H9 (cell line): ENCODE measurements around the gene SHC1. TPM values are rescaled to one million over a fixed set of nuclear protein-coding genes. Genes with fewer than 3 reads are reported as not detected.

ENCODE experiments used
- DNase-seq: peaks from one replicate; pipeline ENCODE4 v3.0.0-alpha.2; 2017
- H2AFZ ChIP-seq: one replicate; pipeline ENCODE4 v1.6.1; 2013; ENCODE audit warnings: mild to moderate bottlenecking, low read length, control low read depth, moderate library complexity
- H2AK5ac ChIP-seq: 2 replicates; pipeline ENCODE4 v1.6.1; 2013; ENCODE audit warnings: low read length, control low read depth, mixed read lengths; ENCODE audit not compliant: insufficient read length
- H2BK120ac ChIP-seq: one replicate; pipeline ENCODE4 v1.6.1; 2013; ENCODE audit warnings: low read depth, mild to moderate bottlenecking, low read length, control low read depth, inconsistent platforms; ENCODE audit not compliant: poor library complexity, severe bottlenecking
- H2BK12ac ChIP-seq: 2 replicates; pipeline ENCODE4 v1.6.1; 2013; ENCODE audit warnings: low read length, control low read depth, mixed read lengths, low read depth; ENCODE audit not compliant: insufficient read length
- H2BK15ac ChIP-seq: 2 replicates; pipeline ENCODE4 v1.6.1; 2013; ENCODE audit warnings: low read depth, low read length, control low read depth
- H2BK20ac ChIP-seq: one replicate; pipeline ENCODE4 v1.6.1; 2013; ENCODE audit warnings: low read depth, mild to moderate bottlenecking, low read length, control low read depth, inconsistent platforms; ENCODE audit not compliant: poor library complexity, severe bottlenecking
- H2BK5ac ChIP-seq: 2 replicates; pipeline ENCODE4 v1.6.1; 2013; ENCODE audit warnings: low read length, control low read depth, mixed read lengths; ENCODE audit not compliant: insufficient read length
- H3K14ac ChIP-seq: 2 replicates; pipeline ENCODE4 v1.6.1; 2013; ENCODE audit warnings: low read length, control low read depth; ENCODE audit not compliant: insufficient read depth
- H3K18ac ChIP-seq: 2 replicates; pipeline ENCODE4 v1.6.1; 2013; ENCODE audit warnings: low read depth, mild to moderate bottlenecking, mixed read lengths, low read length, control low read depth; ENCODE audit not compliant: insufficient read length
- H3K23ac ChIP-seq: 2 replicates; pipeline ENCODE4 v1.6.1; 2013; ENCODE audit warnings: low read length, control low read depth, mixed read lengths, low read depth; ENCODE audit not compliant: insufficient read length
- H3K23me2 ChIP-seq: 2 replicates; pipeline ENCODE4 v1.6.1; 2013; ENCODE audit warnings: low read depth, mild to moderate bottlenecking, mixed read lengths, low read length, control low read depth; ENCODE audit not compliant: insufficient read length, poor library complexity, severe bottlenecking
- H3K27ac ChIP-seq: 2 replicates; pipeline ENCODE4 v1.5.1; 2013; ENCODE audit warnings: low read length, control low read depth, mixed read lengths, low read depth; ENCODE audit not compliant: insufficient read length
- H3K27me3 ChIP-seq: 2 replicates; pipeline ENCODE4 v1.6.1; 2013; ENCODE audit warnings: low read length, control low read depth, inconsistent platforms; ENCODE audit not compliant: insufficient read depth
- H3K4ac ChIP-seq: 2 replicates; pipeline ENCODE4 v1.6.1; 2013; ENCODE audit warnings: low read depth, mild to moderate bottlenecking, control low read depth, inconsistent platforms, low read length, moderate library complexity
- H3K4me1 ChIP-seq: 2 replicates; pipeline ENCODE4 v1.6.1; 2013; ENCODE audit warnings: low read length, control low read depth, inconsistent platforms; ENCODE audit not compliant: insufficient read depth
- H3K4me2 ChIP-seq: 2 replicates; pipeline ENCODE4 v1.6.1; 2013; ENCODE audit warnings: low read length, control low read depth, mixed read lengths; ENCODE audit not compliant: insufficient read length, insufficient read depth
- H3K56ac ChIP-seq: 2 replicates; pipeline ENCODE4 v1.6.1; 2013; ENCODE audit warnings: low read depth, mild to moderate bottlenecking, mixed read lengths, low read length, control low read depth; ENCODE audit not compliant: insufficient read length
- H3K79me1 ChIP-seq: 2 replicates; pipeline ENCODE4 v1.6.1; 2013; ENCODE audit warnings: low read depth, mild to moderate bottlenecking, moderate library complexity, low read length, control low read depth, inconsistent platforms; ENCODE audit not compliant: insufficient read depth, poor library complexity, severe bottlenecking
- H3K79me2 ChIP-seq: 2 replicates; pipeline ENCODE4 v1.6.1; 2013; ENCODE audit warnings: low read length, control low read depth, inconsistent platforms; ENCODE audit not compliant: insufficient read depth
- H3K9ac ChIP-seq: 2 replicates; pipeline ENCODE4 v1.6.1; 2013; ENCODE audit warnings: low read length, control low read depth, mixed read lengths; ENCODE audit not compliant: insufficient read length; ENCODE audit errors: extremely low read depth
- H3K9me3 ChIP-seq: one replicate; pipeline ENCODE4 v1.6.1; 2013; ENCODE audit warnings: low read depth, low read length, inconsistent platforms; ENCODE audit not compliant: control insufficient read depth
- H3T11ph ChIP-seq: one replicate; pipeline ENCODE4 v1.6.1; 2013; ENCODE audit warnings: mild to moderate bottlenecking, low read length, control low read depth, inconsistent platforms
- H4K20me1 ChIP-seq: one replicate; pipeline ENCODE4 v1.6.1; 2013; ENCODE audit not compliant: control insufficient read depth, insufficient read length, insufficient read depth
- H4K5ac ChIP-seq: 2 replicates; pipeline ENCODE4 v1.6.1; 2013; ENCODE audit warnings: low read depth, mild to moderate bottlenecking, mixed read lengths, low read length, control low read depth; ENCODE audit not compliant: insufficient read length
- H4K8ac ChIP-seq: replicated peaks from 2 replicates; pipeline ENCODE4 v1.6.1; 2013; ENCODE audit warnings: low read length, control low read depth, mixed read lengths, low read depth; ENCODE audit not compliant: insufficient read length
- H4K91ac ChIP-seq: 2 replicates; pipeline ENCODE4 v1.6.1; 2013; ENCODE audit warnings: low read depth, mild to moderate bottlenecking, moderate library complexity, mixed read lengths, low read length, control low read depth; ENCODE audit not compliant: insufficient read length
- H3K27ac Mint-ChIP-seq, 3 experiments: 2 replicates in 2 of 3; 3 replicates in 1 of 3; pipeline ENCODE4 v1.8.0; 2020 to 2021; ENCODE audit warnings: mixed read lengths in 3 of 3, mild to moderate bottlenecking in 1 of 3, moderate library complexity in 1 of 3
- H3K27me3 Mint-ChIP-seq: 2 replicates; pipeline ENCODE4 v1.8.0; 2021; ENCODE audit warnings: low read depth, mild to moderate bottlenecking, moderate library complexity, mixed read lengths
- H3K36me3 Mint-ChIP-seq, 3 experiments: 2 replicates in 2 of 3; 3 replicates in 1 of 3; pipeline ENCODE4 v1.8.0; 2020 to 2021; ENCODE audit warnings: low read depth in 3 of 3, mixed read lengths in 3 of 3; ENCODE audit not compliant: insufficient read depth in 1 of 3
- H3K4me1 Mint-ChIP-seq, 2 experiments: 2 replicates each; pipeline ENCODE4 v1.8.0; 2020; ENCODE audit warnings: mixed read lengths in 2 of 2
- H3K4me3 Mint-ChIP-seq, 2 experiments: 2 replicates in 1 of 2; 3 replicates in 1 of 2; pipeline ENCODE4 v1.8.0; 2020 to 2021; ENCODE audit warnings: mild to moderate bottlenecking in 2 of 2, mixed read lengths in 2 of 2, moderate library complexity in 1 of 2
- H3K9me3 Mint-ChIP-seq, 2 experiments: 2 replicates in 1 of 2; 3 replicates in 1 of 2; pipeline ENCODE4 v1.8.0; 2020; ENCODE audit warnings: mild to moderate bottlenecking in 2 of 2, mixed read lengths in 2 of 2, moderate library complexity in 1 of 2
- WGBS: extraction: QIAGEN DNeasy Blood & Tissue Kit; methylation state at CpG from one replicate; pipeline ENCODE4 v1.1.7; 2013; ENCODE audit warnings: missing lambda C conversion rate, low lambda C conversion rate, mixed read lengths; ENCODE audit not compliant: insufficient read length; ENCODE audit errors: extremely low coverage; 5-methylcytosine and 5-hydroxymethylcytosine counted together
- total RNA-seq: library from RNA; stranded (reverse); gene quantifications from 2 replicates; pipeline ENCODE4 v1.2.1, GENCODE V29; 2021
- TF ChIP-seq, protein P1 (sequence below): fragments of 200-600 bp; sonication (generic); conservative IDR thresholded peaks from 3 replicates; pipeline ENCODE4 v1.8.0; 2021; ENCODE audit warnings: antibody characterized with exemption, mild to moderate bottlenecking

SHC1 gene
- total RNA-seq, 1 experiment from 2014 or later, result 168 TPM

DNA sequence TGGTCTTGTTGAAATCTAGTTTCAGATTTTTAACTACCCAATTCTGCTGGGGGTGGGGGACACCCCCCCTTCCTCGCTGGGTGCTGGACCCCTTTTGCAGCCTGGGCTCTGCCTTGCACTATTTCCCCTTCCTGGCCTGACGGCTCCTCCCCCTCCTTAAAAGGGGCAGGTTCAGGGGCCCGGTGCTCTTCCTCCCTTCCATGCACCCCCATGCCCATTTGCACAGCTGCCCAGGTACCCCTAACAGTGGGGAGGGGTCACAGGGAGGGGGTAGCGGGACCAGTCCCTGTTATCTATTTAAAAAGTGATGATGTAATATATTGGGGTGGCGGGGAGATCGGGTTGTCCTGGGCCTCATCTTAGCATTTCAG is 47.4 kb upstream of the SHC1 start:
- no peak overlapping the region for H2BK20ac ChIP-seq
- no peaks in the 10 kb centered on the region for H3K9me3 ChIP-seq
- no peak overlapping the region for H2BK120ac ChIP-seq
- no peak overlapping the region for H3K27ac ChIP-seq
- H3K4me1 ChIP-seq, result peaks cover 1% of the 10 kb centered on the region; the same call in 1 of the 2 replicates
- no peak overlapping the region for H3K23ac ChIP-seq
- H3K14ac ChIP-seq, result no peak overlapping the region
- H3K56ac ChIP-seq, result no peak overlapping the region
- H3K4me3 Mint-ChIP-seq, result peak overlapping the region in 1 of 2 experiments; percentile 71; a peak in 3 of 5 replicates
- H3K18ac ChIP-seq, result no peak overlapping the region
- H4K5ac ChIP-seq, result no peak overlapping the region
- no peak overlapping the region for H2AK5ac ChIP-seq
- H3K27ac Mint-ChIP-seq, result no peak overlapping the region
- H3K9ac ChIP-seq, result no peak overlapping the region
- H3K4me2 ChIP-seq, result peak overlapping the region; percentile 34
- TF ChIP-seq, protein P1, sequence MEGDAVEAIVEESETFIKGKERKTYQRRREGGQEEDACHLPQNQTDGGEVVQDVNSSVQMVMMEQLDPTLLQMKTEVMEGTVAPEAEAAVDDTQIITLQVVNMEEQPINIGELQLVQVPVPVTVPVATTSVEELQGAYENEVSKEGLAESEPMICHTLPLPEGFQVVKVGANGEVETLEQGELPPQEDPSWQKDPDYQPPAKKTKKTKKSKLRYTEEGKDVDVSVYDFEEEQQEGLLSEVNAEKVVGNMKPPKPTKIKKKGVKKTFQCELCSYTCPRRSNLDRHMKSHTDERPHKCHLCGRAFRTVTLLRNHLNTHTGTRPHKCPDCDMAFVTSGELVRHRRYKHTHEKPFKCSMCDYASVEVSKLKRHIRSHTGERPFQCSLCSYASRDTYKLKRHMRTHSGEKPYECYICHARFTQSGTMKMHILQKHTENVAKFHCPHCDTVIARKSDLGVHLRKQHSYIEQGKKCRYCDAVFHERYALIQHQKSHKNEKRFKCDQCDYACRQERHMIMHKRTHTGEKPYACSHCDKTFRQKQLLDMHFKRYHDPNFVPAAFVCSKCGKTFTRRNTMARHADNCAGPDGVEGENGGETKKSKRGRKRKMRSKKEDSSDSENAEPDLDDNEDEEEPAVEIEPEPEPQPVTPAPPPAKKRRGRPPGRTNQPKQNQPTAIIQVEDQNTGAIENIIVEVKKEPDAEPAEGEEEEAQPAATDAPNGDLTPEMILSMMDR, result no peak
- no peak overlapping the region for H4K91ac ChIP-seq
- H2BK5ac ChIP-seq, result no peak overlapping the region
- no CpG with 5 or more reads among the region's 6 CpGs for WGBS
- H3K9me3 Mint-ChIP-seq, result no peaks in the 10 kb centered on the region; a peak in 1 of 5 replicates
- H2BK12ac ChIP-seq, result no peak overlapping the region
- H3K4me1 Mint-ChIP-seq, result peaks cover 29 to 51% of the 10 kb centered on the region in 2 experiments
- H3T11ph ChIP-seq, result no peak overlapping the region
- H3K23me2 ChIP-seq, result no peaks in the 10 kb centered on the region
- no peaks in the 10 kb centered on the region for H3K79me1 ChIP-seq
- peaks cover 6 to 35% (median 22%) of the 10 kb centered on the region in 3 experiments; a peak in 6 of 7 replicates for H3K36me3 Mint-ChIP-seq
- H2BK15ac ChIP-seq, result no peak overlapping the region
- H3K79me2 ChIP-seq, result no peaks in the 10 kb centered on the region
- no peak for DNase-seq
- no peak overlapping the region for H3K4ac ChIP-seq
- H4K20me1 ChIP-seq, result no peaks in the 10 kb centered on the region
- H4K8ac ChIP-seq, result no peak overlapping the region
- H2AFZ ChIP-seq, result no peak overlapping the region
- H3K27me3 ChIP-seq, result no peaks in the 10 kb centered on the region
- H3K27me3 Mint-ChIP-seq, result peaks cover 4% of the 10 kb centered on the region
